ENCODE data around the gene TTC39C. TPM values are rescaled to one million over a fixed set of nuclear protein-coding genes. Genes with fewer than 3 reads are reported as not detected.

Gene TTC39C
- total and polyA plus RNA-seq, 2 donors (not counting 1 experiment from before 2014, with no cell fraction given): 15.8 to 32.0 TPM

DNA sequence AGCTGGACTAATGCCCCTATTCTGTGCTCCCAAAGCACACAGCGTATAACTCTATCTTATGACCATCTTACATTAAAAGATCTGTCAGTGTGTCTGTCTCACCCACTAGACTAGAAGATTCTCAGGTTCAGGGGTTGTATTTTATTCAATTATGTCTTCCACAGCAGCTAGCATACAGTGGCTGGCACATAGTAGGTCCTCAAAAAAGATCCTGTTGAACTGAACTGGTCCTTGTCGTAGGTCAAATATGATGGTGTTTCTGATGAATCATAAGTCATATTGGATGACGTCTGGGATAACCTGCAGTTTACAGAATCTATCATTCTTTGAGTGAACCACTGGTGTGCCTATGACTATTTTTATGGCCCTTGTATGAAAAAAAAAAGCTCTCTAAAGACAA, 11.3 kb upstream of the TTC39C start:
- Histone ChIP-seq H2AFZ (ENCODE audit: low read length) (no peak overlapping the region), H3K4me1 (ENCODE audit: control insufficient read depth, extremely low read depth, insufficient read depth, low read length) (no peaks in the 10 kb centered on the region), H3K27me3 (ENCODE audit: control insufficient read depth, insufficient read depth, low read length) (peaks cover 1% of the 10 kb centered on the region), H3K79me2 (ENCODE audit: control insufficient read depth, insufficient read depth, low read length) (no peaks in the 10 kb centered on the region), H3K36me3 (ENCODE audit: control insufficient read depth, insufficient read depth, low read length) (no peaks in the 10 kb centered on the region), H4K20me1 (ENCODE audit: control insufficient read depth, extremely low read depth, insufficient read depth, low read length) (no peaks in the 10 kb centered on the region), H3K27ac (ENCODE audit: insufficient read depth, low read length) (no peak overlapping the region), H3K9ac (ENCODE audit: insufficient read depth, low read length) (no peak overlapping the region), H3K9me3 (ENCODE audit: control insufficient read depth, insufficient read depth, low read depth, low read length) (no peaks in the 10 kb centered on the region), H3K4me3 (replicated peaks in 1 of 4; ENCODE audit: control extremely low read depth in 1 of 4, insufficient read depth in 1 of 4, low read depth in 3 of 4, low read length in 4 of 4) (no peak overlapping the region), H3K4me2 (ENCODE audit: extremely low read depth, insufficient read depth, low read length) (no peak overlapping the region)
- TF ChIP-seq, protein P1, sequence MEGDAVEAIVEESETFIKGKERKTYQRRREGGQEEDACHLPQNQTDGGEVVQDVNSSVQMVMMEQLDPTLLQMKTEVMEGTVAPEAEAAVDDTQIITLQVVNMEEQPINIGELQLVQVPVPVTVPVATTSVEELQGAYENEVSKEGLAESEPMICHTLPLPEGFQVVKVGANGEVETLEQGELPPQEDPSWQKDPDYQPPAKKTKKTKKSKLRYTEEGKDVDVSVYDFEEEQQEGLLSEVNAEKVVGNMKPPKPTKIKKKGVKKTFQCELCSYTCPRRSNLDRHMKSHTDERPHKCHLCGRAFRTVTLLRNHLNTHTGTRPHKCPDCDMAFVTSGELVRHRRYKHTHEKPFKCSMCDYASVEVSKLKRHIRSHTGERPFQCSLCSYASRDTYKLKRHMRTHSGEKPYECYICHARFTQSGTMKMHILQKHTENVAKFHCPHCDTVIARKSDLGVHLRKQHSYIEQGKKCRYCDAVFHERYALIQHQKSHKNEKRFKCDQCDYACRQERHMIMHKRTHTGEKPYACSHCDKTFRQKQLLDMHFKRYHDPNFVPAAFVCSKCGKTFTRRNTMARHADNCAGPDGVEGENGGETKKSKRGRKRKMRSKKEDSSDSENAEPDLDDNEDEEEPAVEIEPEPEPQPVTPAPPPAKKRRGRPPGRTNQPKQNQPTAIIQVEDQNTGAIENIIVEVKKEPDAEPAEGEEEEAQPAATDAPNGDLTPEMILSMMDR (conservative IDR thresholded peaks at IDR 0.05 in 1 of 2, IDR thresholded peaks at IDR 0.05 in 1 of 2; ENCODE audit: low read depth in 1 of 2, low read length in 2 of 2): no peak
- no peak for TF ChIP-seq EZH2 (IDR thresholded peaks at IDR 0.05; ENCODE audit: low read length, missing control alignments)
- DNase-seq (ENCODE audit: low read depth in 2 of 2): no peak

DNA sequence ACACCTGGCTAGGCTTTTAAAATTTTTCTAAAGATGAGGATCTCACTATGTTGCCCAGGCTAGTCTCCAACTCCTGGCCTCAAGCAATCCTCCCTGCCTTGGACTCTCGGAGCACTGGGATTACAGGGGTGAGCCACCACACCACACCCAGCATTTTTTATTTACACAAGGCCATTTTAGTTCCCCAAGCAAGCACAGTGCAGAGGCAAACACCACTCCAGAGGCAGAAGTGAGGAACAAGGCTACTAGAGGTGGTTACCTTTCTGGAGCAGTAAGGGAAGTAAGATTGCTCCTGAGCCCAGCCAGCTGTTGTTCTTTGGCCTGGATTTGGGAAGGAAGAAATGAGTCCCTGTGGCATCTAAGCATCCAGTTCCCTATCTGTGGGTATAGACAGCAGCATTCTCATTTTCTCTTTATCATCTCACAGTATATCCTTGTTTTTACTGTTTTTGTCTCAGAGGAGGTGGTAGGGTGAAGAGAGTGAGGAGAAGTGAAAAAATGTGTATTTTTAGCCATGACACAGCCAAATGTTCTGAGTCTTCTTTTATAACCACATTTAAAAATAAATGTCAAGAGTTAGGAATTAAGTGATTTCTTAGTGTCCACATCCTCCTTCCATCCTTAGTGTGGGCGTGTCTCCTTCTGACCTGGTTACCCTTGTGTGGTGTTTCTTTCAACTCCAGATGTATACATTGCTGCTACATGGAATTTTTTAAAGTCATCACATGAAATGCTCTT, 10.5 kb upstream of the TTC39C start:
- no peak for TF ChIP-seq EZH2 (IDR thresholded peaks at IDR 0.05; ENCODE audit: low read length, missing control alignments)
- TF ChIP-seq, protein P1 (conservative IDR thresholded peaks at IDR 0.05 in 1 of 2, IDR thresholded peaks at IDR 0.05 in 1 of 2; ENCODE audit: low read depth in 1 of 2, low read length in 2 of 2): no peak
- Histone ChIP-seq H3K4me1 (ENCODE audit: control insufficient read depth, extremely low read depth, insufficient read depth, low read length) (no peaks in the 10 kb centered on the region), H3K4me2 (ENCODE audit: extremely low read depth, insufficient read depth, low read length) (no peak overlapping the region), H3K27ac (ENCODE audit: insufficient read depth, low read length) (no peak overlapping the region), H3K27me3 (ENCODE audit: control insufficient read depth, insufficient read depth, low read length) (peaks cover 5% of the 10 kb centered on the region), H3K9ac (ENCODE audit: insufficient read depth, low read length) (no peak overlapping the region), H3K9me3 (ENCODE audit: control insufficient read depth, insufficient read depth, low read depth, low read length) (no peaks in the 10 kb centered on the region), H3K36me3 (ENCODE audit: control insufficient read depth, insufficient read depth, low read length) (no peaks in the 10 kb centered on the region), H3K4me3 (replicated peaks in 1 of 4; ENCODE audit: control extremely low read depth in 1 of 4, insufficient read depth in 1 of 4, low read depth in 3 of 4, low read length in 4 of 4) (no peak overlapping the region), H4K20me1 (ENCODE audit: control insufficient read depth, extremely low read depth, insufficient read depth, low read length) (no peaks in the 10 kb centered on the region), H3K79me2 (ENCODE audit: control insufficient read depth, insufficient read depth, low read length) (no peaks in the 10 kb centered on the region), H2AFZ (ENCODE audit: low read length) (no peak overlapping the region)
- DNase-seq (ENCODE audit: low read depth in 2 of 2): peak in 1 of 2 donors; percentile 43

DNA sequence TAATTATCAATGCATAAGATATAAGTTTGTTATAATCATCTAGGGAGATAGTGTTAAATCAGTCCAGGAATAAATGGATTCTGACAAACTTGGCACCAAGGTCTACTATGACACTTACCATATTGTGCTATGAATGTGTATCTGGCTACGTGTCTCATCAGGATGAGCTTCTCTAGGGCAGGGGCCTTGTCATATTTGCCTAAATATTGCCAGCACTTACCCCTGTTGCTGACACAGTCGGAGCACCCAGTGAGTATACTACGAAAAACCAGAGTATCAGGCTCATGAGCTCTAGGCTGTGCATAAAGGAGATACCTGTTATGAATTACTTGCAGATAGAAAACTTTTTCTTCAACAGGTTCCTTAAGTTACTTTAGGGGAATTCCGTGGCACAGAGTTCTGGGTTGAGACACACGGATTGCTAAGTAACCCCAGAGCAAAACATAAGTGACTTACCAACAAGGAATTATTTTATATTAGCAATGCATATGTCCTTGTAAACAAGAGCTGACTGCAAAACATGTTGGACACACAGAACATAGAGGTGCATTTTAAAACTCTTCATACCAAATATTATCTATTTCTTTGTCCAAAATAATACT, 7.7 kb upstream of the TTC39C start:
- no peak overlapping the region for H3K27ac ChIP-seq (ENCODE audit: insufficient read depth, low read length)
- no peaks in the 10 kb centered on the region for H3K4me1 ChIP-seq (ENCODE audit: control insufficient read depth, extremely low read depth, insufficient read depth, low read length)
- TF ChIP-seq EZH2 (IDR thresholded peaks at IDR 0.05; ENCODE audit: low read length, missing control alignments): no peak
- TF ChIP-seq, protein P1 (conservative IDR thresholded peaks at IDR 0.05 in 1 of 2, IDR thresholded peaks at IDR 0.05 in 1 of 2; ENCODE audit: low read depth in 1 of 2, low read length in 2 of 2): no peak
- no peaks in the 10 kb centered on the region for H4K20me1 ChIP-seq (ENCODE audit: control insufficient read depth, extremely low read depth, insufficient read depth, low read length)
- H3K79me2 ChIP-seq (ENCODE audit: control insufficient read depth, insufficient read depth, low read length): no peaks in the 10 kb centered on the region
- peaks cover 14% of the 10 kb centered on the region for H3K27me3 ChIP-seq (ENCODE audit: control insufficient read depth, insufficient read depth, low read length)
- no peaks in the 10 kb centered on the region for H3K36me3 ChIP-seq (ENCODE audit: control insufficient read depth, insufficient read depth, low read length)
- no peaks in the 10 kb centered on the region for H3K9me3 ChIP-seq (ENCODE audit: control insufficient read depth, insufficient read depth, low read depth, low read length)
- H2AFZ ChIP-seq (ENCODE audit: low read length): no peak overlapping the region
- no peak overlapping the region for H3K9ac ChIP-seq (ENCODE audit: insufficient read depth, low read length)
- H3K4me3 ChIP-seq (replicated peaks in 1 of 4; ENCODE audit: control extremely low read depth in 1 of 4, insufficient read depth in 1 of 4, low read depth in 3 of 4, low read length in 4 of 4): no peak overlapping the region
- no peak for DNase-seq (ENCODE audit: low read depth in 2 of 2)
- no peak overlapping the region for H3K4me2 ChIP-seq (ENCODE audit: extremely low read depth, insufficient read depth, low read length)
